ENCODE results near the gene PLEKHG3. TPM values are rescaled to one million over a fixed set of nuclear protein-coding genes. Genes with fewer than 3 reads are reported as not detected.
A peak's percentile ranks its signal among the peaks of the same experiment; 100 is the strongest.

Gene PLEKHG3
- total and polyA plus RNA-seq, 2 of the 4 experiments (the other 2 are of a cell fraction) = 8.2 to 8.4 TPM

- Histone ChIP-seq H3K23ac (ENCODE audit: low read depth, low read length) (no peak overlapping the region), H4K5ac (ENCODE audit: low read depth, low read length) (no peak overlapping the region), H3K36me3 (ENCODE audit: control insufficient read depth, insufficient read depth, low read length) (no peaks in the 10 kb centered on the region), H4K20me1 (ENCODE audit: insufficient read depth, low read length) (0 out of 2 replicates have a peak, but pooled peaks cover 6% of the 10 kb centered on the region), H4K91ac (ENCODE audit: insufficient read depth, low read depth, low read length) (no peak overlapping the region; the same call in 1 of the 2 replicates), H3K79me1 (ENCODE audit: low read depth in 1 of 2, low read length in 2 of 2) (no peaks in the 10 kb centered on the region), H2AK5ac (ENCODE audit: low read depth, low read length) (peak overlapping the region; percentile 69), H3K9me1 (ENCODE audit: insufficient read depth, low read length) (peaks cover 8% of the 10 kb centered on the region), H2BK15ac (ENCODE audit: low read depth, low read length) (no peak overlapping the region), H3K27ac (ENCODE audit: insufficient read depth, low read length) (no peak overlapping the region), H3K4ac (ENCODE audit: low read depth, low read length) (0 out of 2 replicates have a peak overlapping the region, but pooled peaks have one; percentile 20), H2AFZ (replicated peaks; ENCODE audit: low read length, poor library complexity) (peak overlapping the region; percentile 91), H2BK5ac (ENCODE audit: low read depth, low read length, poor library complexity, severe bottlenecking) (no peak overlapping the region), H2BK20ac (ENCODE audit: low read depth, low read length) (no peak overlapping the region), H3K4me2 (ENCODE audit: low read depth, low read length) (peak overlapping the region; percentile 60), H3K4me3 (ENCODE audit: insufficient read depth, low read depth, low read length) (no peak overlapping the region), H3K14ac (replicated peaks; ENCODE audit: low read depth, low read length) (no peak overlapping the region), H2AK9ac (replicated peaks; ENCODE audit: low read depth, low read length, poor library complexity) (peak overlapping the region; percentile 22), H3K56ac (ENCODE audit: extremely low read depth, insufficient read depth, low read length) (no peak overlapping the region), H2BK120ac (ENCODE audit: low read depth, low read length) (peak overlapping the region; percentile 58; the same call in 1 of the 2 replicates), H3K4me1 (ENCODE audit: control insufficient read depth, insufficient read depth, low read length) (peaks cover 30% of the 10 kb centered on the region), H3K27me3 (ENCODE audit: control insufficient read depth, insufficient read depth, low read length) (peaks cover 12% of the 10 kb centered on the region), H3K18ac (ENCODE audit: low read depth, low read length) (no peak overlapping the region), H3K9ac (ENCODE audit: low read depth, low read length) (no peak overlapping the region), H4K8ac (ENCODE audit: low read depth in 2 of 2, low read length in 2 of 2) (peak overlapping the region; percentile 13 to 22; a peak in 1 of 4 replicates), H3K9me3 (ENCODE audit: control insufficient read depth, insufficient read depth, low read length) (no peaks in the 10 kb centered on the region)
- ChIA-PET POLR2A (ENCODE audit: unreplicated experiment) (interaction anchor here (0.5 to 0.6 kb wide), 2 partner anchors 86 to 143 kb away, joined by 3 read pairs; no protein-coding TSS in a partner anchor), CTCF (interaction anchor here (0.5 to 1.5 kb wide), 13 partner anchors 14 to 145 kb away, joined by 3 to 9 read pairs (median 4); no protein-coding TSS in a partner anchor)
- intact Hi-C loops (cut with micrococcal nuclease) (loop anchor here (1.0 to 5.0 kb wide), 3 partner anchors 94 to 421 kb away; no protein-coding TSS in a partner anchor), in situ Hi-C loops (cut with MboI; ENCODE audit: low sequenced_read_pairs) (loop anchor here (5.0 to 10.0 kb wide), 2 partner anchors 93 to 230 kb away; no protein-coding TSS in a partner anchor), dilution Hi-C loops (cut with HindIII; ENCODE audit: low sequenced_read_pairs, unreplicated experiment) (no loop called here)
- ATAC-seq (ENCODE audit: low read depth) (peak; percentile 84), DNase-seq (peak; percentile 74)
- no TSS peak for BruUV-seq (replicated peaks)
- 58% methylated on average over 12 of the region's 29 CpGs; no CpG with 5 or more reads in 1 of the 2 experiments for WGBS, 2 experiments (ENCODE audit: extremely low coverage in 2 of 2, insufficient read length in 1 of 2)
- peak; percentile 89 for TF ChIP-seq SMC3 (IDR thresholded peaks at IDR 0.05; ENCODE audit: low read depth, low read length)
- TF ChIP-seq CTCF (conservative IDR thresholded peaks at IDR 0.05; ENCODE audit: low read depth, low read length) = peak; percentile 88
- peak; percentile 89 for TF ChIP-seq RAD21 (IDR thresholded peaks at IDR 0.05; ENCODE audit: low read length)
- no peak for TF ChIP-seq ELK1 (IDR thresholded peaks at IDR 0.05; ENCODE audit: borderline replicate concordance, low read depth, low read length)
Observed at GRCh38 chr14:64764641-64765520, 60.7 kb downstream of the PLEKHG3 start.
